Activated T-cell treated with anti-CD3 and anti-CD28 coated beads, Interleukin-2, amount 50 U/mL, for 4 hours (primary cell): ENCODE results near the gene ZNF488. TPM values are rescaled to one million over a fixed set of nuclear protein-coding genes. Genes with fewer than 3 reads are reported as not detected.

Source experiments
- ATAC-seq, 2 donors: fragments of 200-7000 bp; cut with Tn5 transposase; one replicate each; pipeline ENCODE4 v1.10.0; 2021
- DNase-seq: peaks from one replicate; pipeline ENCODE4 v3.0.0-alpha.2; 2020
- H3K27me3 Mint-ChIP-seq: one replicate; pipeline ENCODE4 v1.8.0; 2021; ENCODE audit warnings: low read depth, mixed read lengths
- H3K36me3 Mint-ChIP-seq: one replicate; pipeline ENCODE4 v1.8.0; 2022; ENCODE audit warnings: mixed read lengths; ENCODE audit not compliant: insufficient read depth
- H3K4me1 Mint-ChIP-seq: one replicate; pipeline ENCODE4 v1.8.0; 2021; ENCODE audit warnings: low read depth, mixed read lengths
- H3K4me3 Mint-ChIP-seq: one replicate; pipeline ENCODE4 v1.8.0; 2021; ENCODE audit warnings: mild to moderate bottlenecking, moderate library complexity, mixed read lengths
- H3K9me3 Mint-ChIP-seq: one replicate; pipeline ENCODE4 v1.8.0; 2021; ENCODE audit warnings: mixed read lengths
- total RNA-seq, 3 donors: library from RNA; stranded (reverse); gene quantifications; one replicate each; pipeline ENCODE4 v1.2.1, GENCODE V29; 2021

The ZNF488 gene
- total RNA-seq, 3 donors from 2014 or later: 0.10 TPM; not detected in 2

DNA sequence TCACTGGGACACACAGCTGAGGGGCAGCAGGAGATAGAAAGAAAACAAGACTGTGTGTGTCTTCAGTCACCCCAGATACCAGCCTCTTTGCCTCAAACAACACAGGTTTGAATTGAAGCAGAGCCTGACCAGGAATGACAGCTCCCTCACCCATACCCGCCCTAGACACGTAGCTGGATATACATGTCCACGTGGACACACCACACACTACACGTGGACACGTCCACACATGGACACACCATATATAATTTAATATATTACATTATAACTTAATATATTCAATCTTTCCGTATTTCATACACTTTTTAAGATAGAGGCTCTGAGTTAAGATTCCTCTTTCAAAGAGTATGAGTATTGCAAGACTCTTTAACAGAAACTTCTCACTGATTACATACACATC, 50.6 kb downstream of the ZNF488 start:
- Mint-ChIP-seq H3K9me3 (no peaks in the 10 kb centered on the region), H3K27me3 (peaks cover 6% of the 10 kb centered on the region), H3K4me3 (no peak overlapping the region), H3K36me3 (no peaks in the 10 kb centered on the region), H3K4me1 (no peaks in the 10 kb centered on the region)
- ATAC-seq (no peak), DNase-seq (no peak)

- Mint-ChIP-seq H3K27me3 (peaks cover 6% of the 10 kb centered on the region), H3K9me3 (no peaks in the 10 kb centered on the region), H3K36me3 (no peaks in the 10 kb centered on the region), H3K4me1 (no peaks in the 10 kb centered on the region), H3K4me3 (no peak overlapping the region)
- ATAC-seq (no peak), DNase-seq (no peak)
Measured at GRCh38 chr10:47332946-47333345, 51.1 kb downstream of the ZNF488 start.

DNA sequence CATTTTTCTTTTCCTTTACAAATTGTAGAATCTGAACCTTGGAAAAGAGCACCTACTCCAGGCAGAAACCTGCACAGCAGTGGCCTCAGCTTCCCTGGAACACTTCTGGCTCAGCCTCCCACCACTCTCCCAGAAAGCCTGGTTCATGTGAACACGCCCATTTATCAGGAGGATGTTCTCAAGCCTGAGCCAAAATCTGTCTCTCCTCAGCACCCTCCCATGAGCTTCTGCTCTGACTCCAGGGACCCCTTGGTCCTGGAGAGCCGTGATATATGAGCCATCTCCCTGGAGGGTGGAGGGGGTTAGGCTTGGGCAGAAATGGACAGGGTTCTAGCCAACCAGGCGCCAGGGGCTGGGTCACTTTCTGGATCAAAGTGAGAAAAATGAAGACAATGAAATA, 51.7 kb downstream of the ZNF488 start:
- DNase-seq (no peak), ATAC-seq (no peak)
- H3K4me3 Mint-ChIP-seq: no peak overlapping the region
- no peaks in the 10 kb centered on the region for H3K4me1 Mint-ChIP-seq
- H3K9me3 Mint-ChIP-seq: no peaks in the 10 kb centered on the region
- no peaks in the 10 kb centered on the region for H3K36me3 Mint-ChIP-seq
- H3K27me3 Mint-ChIP-seq: peaks cover 6% of the 10 kb centered on the region

GRCh38 chr10:47331954-47332353, 52.1 kb downstream of the ZNF488 start:
- Mint-ChIP-seq H3K4me3 (no peak overlapping the region), H3K36me3 (no peaks in the 10 kb centered on the region), H3K4me1 (no peaks in the 10 kb centered on the region), H3K27me3 (peaks cover 6% of the 10 kb centered on the region), H3K9me3 (no peaks in the 10 kb centered on the region)
- DNase-seq (no peak), ATAC-seq (no peak)

DNA sequence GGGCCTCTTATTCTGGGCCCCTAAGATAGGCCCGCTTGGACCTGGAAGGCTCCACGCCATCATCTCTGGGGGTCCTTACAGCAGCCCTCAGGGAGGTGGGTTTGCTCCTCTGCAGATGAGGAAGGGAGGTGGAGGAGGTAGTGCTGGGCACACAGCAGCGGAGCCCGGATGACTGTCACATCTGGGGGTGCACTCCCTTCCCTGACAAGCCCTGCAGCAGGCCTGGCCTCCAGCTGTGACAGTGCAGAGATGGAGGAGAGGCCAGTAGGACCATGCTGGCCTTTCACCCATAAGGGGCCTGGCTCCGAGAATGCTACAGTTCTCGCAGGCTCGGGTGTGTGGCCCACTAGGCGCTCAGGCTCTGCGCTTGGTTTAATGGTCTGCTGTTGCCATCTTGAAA, 52.6 kb downstream of the ZNF488 start:
- no peak for DNase-seq
- no peaks in the 10 kb centered on the region for H3K36me3 Mint-ChIP-seq
- peaks cover 6% of the 10 kb centered on the region for H3K27me3 Mint-ChIP-seq
- no peaks in the 10 kb centered on the region for H3K9me3 Mint-ChIP-seq
- H3K4me3 Mint-ChIP-seq: no peak overlapping the region
- H3K4me1 Mint-ChIP-seq: no peaks in the 10 kb centered on the region
- ATAC-seq: no peak

DNA sequence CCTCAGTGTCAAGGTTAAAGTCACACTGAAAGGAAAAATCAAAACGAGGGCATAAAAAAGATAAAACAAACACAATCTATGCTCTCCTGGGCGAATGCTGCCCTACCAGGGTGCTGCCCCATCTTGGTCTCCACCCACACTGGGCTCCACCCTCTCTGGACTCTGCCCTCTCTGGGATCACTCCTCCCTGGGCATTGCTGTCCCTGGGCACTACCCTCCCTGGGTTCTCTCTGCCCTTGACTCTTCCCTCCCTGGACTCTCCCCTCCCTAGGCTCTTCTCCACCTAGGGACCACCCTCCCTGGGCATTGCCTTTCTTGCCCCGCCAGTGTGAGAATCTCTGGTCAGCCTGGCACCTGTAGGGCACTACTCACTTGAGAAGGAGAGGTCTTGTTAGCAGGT, 53.3 kb downstream of the ZNF488 start:
- H3K9me3 Mint-ChIP-seq: no peaks in the 10 kb centered on the region
- no peaks in the 10 kb centered on the region for H3K4me1 Mint-ChIP-seq
- ATAC-seq (no peak), DNase-seq (no peak)
- H3K36me3 Mint-ChIP-seq: no peaks in the 10 kb centered on the region
- peaks cover 5% of the 10 kb centered on the region for H3K27me3 Mint-ChIP-seq
- no peak overlapping the region for H3K4me3 Mint-ChIP-seq

- H3K9me3 Mint-ChIP-seq: no peaks in the 10 kb centered on the region
- DNase-seq (no peak), ATAC-seq (no peak)
- no peak overlapping the region for H3K4me3 Mint-ChIP-seq
- H3K36me3 Mint-ChIP-seq: no peaks in the 10 kb centered on the region
- peaks cover under 1% of the 10 kb centered on the region for H3K27me3 Mint-ChIP-seq
- no peaks in the 10 kb centered on the region for H3K4me1 Mint-ChIP-seq
Measured at GRCh38 chr10:47330366-47330765, 53.7 kb downstream of the ZNF488 start.

- H3K4me3 Mint-ChIP-seq: no peak overlapping the region
- DNase-seq (no peak), ATAC-seq (no peak)
- H3K27me3 Mint-ChIP-seq: peaks cover 3% of the 10 kb centered on the region
- H3K4me1 Mint-ChIP-seq: no peaks in the 10 kb centered on the region
- H3K9me3 Mint-ChIP-seq: no peaks in the 10 kb centered on the region
- no peaks in the 10 kb centered on the region for H3K36me3 Mint-ChIP-seq
Measured at GRCh38 chr10:47329855-47330254, 54.2 kb downstream of the ZNF488 start.

DNA sequence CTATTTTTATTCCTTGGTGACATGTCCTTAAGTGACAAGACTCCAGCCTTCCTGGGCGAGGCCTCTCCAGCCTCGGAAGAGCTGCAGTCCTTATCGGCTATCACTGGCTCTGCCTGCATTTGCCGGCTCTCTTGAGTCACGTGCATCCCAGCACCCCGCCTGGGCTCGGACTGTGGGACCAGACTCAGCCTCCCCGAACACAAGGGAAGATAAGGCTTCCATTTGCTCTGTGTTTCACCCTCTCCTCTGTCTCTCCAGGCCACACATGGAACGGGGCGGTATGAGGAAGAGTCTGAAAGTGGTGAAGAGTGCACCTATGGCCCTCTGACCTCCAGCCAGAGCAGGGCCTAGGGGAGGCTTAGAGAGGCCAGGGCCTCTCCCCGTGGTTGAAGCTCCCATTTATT, 57.2 kb downstream of the ZNF488 start:
- no peak for DNase-seq
- no peaks in the 10 kb centered on the region for H3K4me1 Mint-ChIP-seq
- no peaks in the 10 kb centered on the region for H3K9me3 Mint-ChIP-seq
- no peak overlapping the region for H3K4me3 Mint-ChIP-seq
- no peaks in the 10 kb centered on the region for H3K36me3 Mint-ChIP-seq
- peaks cover 10% of the 10 kb centered on the region for H3K27me3 Mint-ChIP-seq
- no peak for ATAC-seq

- no peak for ATAC-seq
- no peaks in the 10 kb centered on the region for H3K9me3 Mint-ChIP-seq
- no peak for DNase-seq
- no peaks in the 10 kb centered on the region for H3K4me1 Mint-ChIP-seq
- peaks cover 10% of the 10 kb centered on the region for H3K27me3 Mint-ChIP-seq
- H3K4me3 Mint-ChIP-seq: no peak overlapping the region
- no peaks in the 10 kb centered on the region for H3K36me3 Mint-ChIP-seq
Measured at GRCh38 chr10:47326306-47326926, 57.7 kb downstream of the ZNF488 start.

DNA sequence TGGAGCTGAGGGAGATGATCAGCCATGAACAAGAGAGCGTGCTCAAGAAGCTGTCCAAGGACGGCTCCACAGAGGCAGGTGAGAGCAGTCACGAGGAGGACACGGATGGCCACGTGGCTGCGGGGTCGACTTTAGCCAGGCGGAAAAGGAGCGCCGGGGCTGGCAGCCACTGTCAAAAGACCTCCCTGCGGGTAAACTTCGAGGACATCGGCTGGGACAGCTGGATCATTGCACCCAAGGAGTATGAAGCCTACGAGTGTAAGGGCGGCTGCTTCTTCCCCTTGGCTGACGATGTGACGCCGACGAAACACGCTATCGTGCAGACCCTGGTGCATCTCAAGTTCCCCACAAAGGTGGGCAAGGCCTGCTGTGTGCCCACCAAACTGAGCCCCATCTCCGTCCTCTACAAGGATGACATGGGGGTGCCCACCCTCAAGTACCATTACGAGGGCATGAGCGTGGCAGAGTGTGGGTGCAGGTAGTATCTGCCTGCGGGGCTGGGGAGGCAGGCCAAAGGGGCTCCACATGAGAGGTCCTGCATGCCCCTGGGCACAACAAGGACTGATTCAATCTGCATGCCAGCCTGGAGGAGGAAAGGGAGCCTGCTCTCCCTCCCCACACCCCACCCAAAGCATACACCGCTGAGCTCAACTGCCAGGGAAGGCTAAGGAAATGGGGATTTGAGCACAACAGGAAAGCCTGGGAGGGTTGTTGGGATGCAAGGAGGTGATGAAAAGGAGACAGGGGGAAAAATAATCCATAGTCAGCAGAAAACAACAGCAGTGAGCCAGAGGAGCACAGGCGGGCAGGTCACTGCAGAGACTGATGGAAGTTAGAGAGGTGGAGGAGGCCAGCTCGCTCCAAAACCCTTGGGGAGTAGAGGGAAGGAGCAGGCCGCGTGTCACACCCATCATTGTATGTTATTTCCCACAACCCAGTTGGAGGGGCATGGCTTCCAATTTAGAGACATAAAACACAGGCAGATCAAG, 58.5 kb downstream of the ZNF488 start:
- no peak for ATAC-seq
- no peak for DNase-seq
- H3K27me3 Mint-ChIP-seq: peaks cover 10% of the 10 kb centered on the region
- no peaks in the 10 kb centered on the region for H3K9me3 Mint-ChIP-seq
- H3K36me3 Mint-ChIP-seq: no peaks in the 10 kb centered on the region
- no peak overlapping the region for H3K4me3 Mint-ChIP-seq
- H3K4me1 Mint-ChIP-seq: no peaks in the 10 kb centered on the region

DNA sequence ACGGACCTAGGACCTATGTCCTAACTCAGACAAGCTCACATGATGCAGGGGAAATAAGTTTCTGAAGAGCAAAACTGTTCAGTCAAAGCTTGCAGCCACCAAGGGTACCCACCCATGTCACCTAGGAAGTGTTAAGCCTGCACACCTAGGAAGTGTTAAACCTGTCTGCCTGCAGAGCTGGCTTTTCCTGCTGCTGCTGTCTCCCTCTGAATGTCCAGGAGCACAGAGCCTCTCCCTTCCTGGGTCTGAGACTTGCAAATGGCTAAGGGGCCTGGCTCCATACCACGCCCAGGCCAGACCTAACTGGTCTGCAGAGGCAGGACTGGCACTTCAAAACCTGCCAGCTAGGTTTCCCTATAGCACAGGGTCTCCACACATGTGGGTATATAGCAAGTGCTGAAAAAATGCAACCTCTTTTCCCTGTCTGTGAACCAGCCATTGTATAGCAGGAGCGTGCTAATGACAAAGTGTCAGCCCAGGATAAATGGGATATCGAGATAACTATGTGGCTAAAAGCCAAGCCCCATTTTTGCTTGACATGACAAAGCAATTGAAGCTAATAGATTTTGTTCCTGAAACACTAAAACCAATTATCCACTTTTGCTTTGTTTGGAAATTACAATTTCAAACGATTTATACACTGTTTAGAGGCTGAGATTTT, 60.3 kb downstream of the ZNF488 start:
- Mint-ChIP-seq H3K36me3 (no peaks in the 10 kb centered on the region), H3K4me1 (no peaks in the 10 kb centered on the region), H3K9me3 (no peaks in the 10 kb centered on the region), H3K27me3 (peaks cover 10% of the 10 kb centered on the region), H3K4me3 (no peak overlapping the region)
- no peak for DNase-seq
- no peak for ATAC-seq

- peaks cover 10% of the 10 kb centered on the region for H3K27me3 Mint-ChIP-seq
- no peaks in the 10 kb centered on the region for H3K9me3 Mint-ChIP-seq
- H3K4me1 Mint-ChIP-seq: no peaks in the 10 kb centered on the region
- H3K4me3 Mint-ChIP-seq: no peak overlapping the region
- no peak for ATAC-seq
- no peaks in the 10 kb centered on the region for H3K36me3 Mint-ChIP-seq
- no peak for DNase-seq
Measured at GRCh38 chr10:47323087-47323486, 61.0 kb downstream of the ZNF488 start.

DNA sequence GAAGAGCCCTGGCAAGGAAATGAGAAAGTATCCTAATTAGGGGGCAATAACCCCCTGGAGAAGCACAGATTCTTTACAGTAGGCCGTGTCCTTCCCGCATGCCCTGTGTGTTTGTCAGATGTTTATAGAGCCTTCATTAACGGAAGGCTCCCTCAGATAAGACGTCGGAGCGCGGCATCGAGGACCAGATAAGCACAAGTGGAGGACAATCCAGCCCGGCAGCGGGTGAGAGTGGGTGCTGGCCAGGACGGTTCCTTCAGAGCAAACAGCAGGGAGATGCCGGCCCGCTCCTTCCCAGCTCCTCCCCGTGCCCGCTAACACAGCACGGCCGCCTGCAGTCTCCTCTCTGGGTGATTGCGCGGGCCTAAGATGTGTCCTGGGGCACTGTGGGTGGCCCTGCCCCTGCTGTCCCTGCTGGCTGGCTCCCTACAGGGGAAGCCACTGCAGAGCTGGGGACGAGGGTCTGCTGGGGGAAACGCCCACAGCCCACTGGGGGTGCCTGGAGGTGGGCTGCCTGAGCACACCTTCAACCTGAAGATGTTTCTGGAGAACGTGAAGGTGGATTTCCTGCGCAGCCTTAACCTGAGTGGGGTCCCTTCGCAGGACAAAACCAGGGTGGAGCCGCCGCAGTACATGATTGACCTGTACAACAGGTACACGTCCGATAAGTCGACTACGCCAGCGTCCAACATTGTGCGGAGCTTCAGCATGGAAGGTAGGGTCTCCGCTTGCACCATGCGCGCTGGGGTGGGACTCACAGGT, 61.6 kb downstream of the ZNF488 start, which contains the start of gene GDF2:
Gene GDF2, plus strand, starts transcription at position 155 of the 762 bp plus-strand sequence. Its CDS starts 215 bp downstream, at position 370.
- ATAC-seq (no peak), DNase-seq (no peak)
- Mint-ChIP-seq H3K36me3 (no peaks in the 10 kb centered on the region), H3K9me3 (no peaks in the 10 kb centered on the region), H3K4me1 (no peaks in the 10 kb centered on the region), H3K27me3 (peaks cover 10% of the 10 kb centered on the region), H3K4me3 (no peak within 1 kb of the TSS)
